Right lobe of liver (tissue), 6 donors: Measurements from ENCODE around the gene TPM4. TPM values are rescaled to one million over a fixed set of nuclear protein-coding genes. Genes with fewer than 3 reads are reported as not detected.

Experiments
- ATAC-seq, 4 donors: fragments of 200-7000 bp; cut with Tn5 transposase; one replicate each; pipeline ENCODE4 v1.9.1; 2020; ENCODE audit warnings: mild to moderate bottlenecking in 4 of 4, moderate library complexity in 4 of 4
- DNase-seq, 3 donors: peaks; one replicate each; pipeline ENCODE4 v3.0.0-alpha.2; 2020
- H3K27ac ChIP-seq, 3 donors: fragments of 200-600 bp; one replicate each; pipeline ENCODE4 v1.8.0; 2022
- H3K27me3 ChIP-seq, 2 donors: fragments of 200-600 bp; one replicate each; pipeline ENCODE4 v1.8.0; 2022
- H3K36me3 ChIP-seq, 4 donors: fragments of 200-600 bp; sonication (generic) in 1 of 4; one replicate each; pipeline versions ENCODE4 v1.5.1 to v1.8.0; 2017 to 2022; ENCODE audit warnings: control low read depth in 1 of 4
- H3K4me1 ChIP-seq, 4 donors: fragments of 200-600 bp; sonication (generic) in 1 of 4; one replicate each; pipeline versions ENCODE4 v1.5.1 to v1.8.0; 2017 to 2022; ENCODE audit warnings: control low read depth in 1 of 4
- H3K4me3 ChIP-seq, 3 donors: fragments of 200-600 bp; one replicate each; pipeline ENCODE4 v1.8.0; 2022
- H3K9me3 ChIP-seq, 4 donors: fragments of 200-600 bp; sonication (generic) in 1 of 4; one replicate each; pipeline versions ENCODE4 v1.5.1 to v1.8.0; 2017 to 2022; ENCODE audit warnings: control low read depth in 1 of 4
- CTCF ChIP-seq, 4 donors: fragments of 200-600 bp in 3 of 4; fragments of 450-650 bp in 1 of 4; IDR thresholded peaks; one replicate each; pipeline versions ENCODE4 v1.5.1 to v1.8.0; 2016 to 2022; ENCODE audit warnings: antibody characterized with exemption in 4 of 4, mild to moderate bottlenecking in 2 of 4
- POLR2A ChIP-seq: fragments of 450-650 bp; IDR thresholded peaks from one replicate; pipeline ENCODE4 v1.6.1; 2017; ENCODE audit warnings: antibody characterized with exemption, mild to moderate bottlenecking
- WGBS: methylation state at CpG from one replicate; pipeline ENCODE4 v1.1.6; 2018; ENCODE audit warnings: low coverage, low lambda C conversion rate; ENCODE audit not compliant: insufficient coverage; ENCODE audit errors: missing lambda C conversion rate; 5-methylcytosine and 5-hydroxymethylcytosine counted together
- intact Hi-C, 2 donors: fragments of 100-400 bp; cut with DNase I; formaldehyde crosslinking; loops; one replicate each; pipeline versions ENCODE4 v1.11.2 to v1.14.1; 2022
- total RNA-seq, 6 experiments: library from RNA; depleted of rRNA in 2 of 6; stranded (reverse); fragments of >200 nt in 2 of 6; fragmentation: NEBNext Ultra II Directional in 3 of 6; extraction: Animal tissue kit (Norgen Biotek cat#: 25700) in 3 of 6; gene quantifications; one replicate each; pipeline versions ENCODE4 v1.1.0 to v1.2.4, GENCODE V29; 2016 to 2023
- donor health status: DM: no; HTN: yes; CAD: no.
- donor health status: DM: no; HTN: no; CAD: no.
- donor health status: DM: no; HTN: no; CAD: no.
- donor health status: DM: no; HTN: yes; CAD: no.
- donor health status: DM: no; HTN: yes; CAD: no.

Gene TPM4
- total RNA-seq, 6 experiments from 2014 or later: 13.7 to 90.2 (median 45.6) TPM

- DNase-seq (no peak), ATAC-seq (no peak)
- WGBS: 35% methylated on average over 5 of the region's 5 CpGs
- Histone ChIP-seq H3K4me1 (no peaks in the 10 kb centered on the region), H3K27me3 (no peaks in the 10 kb centered on the region), H3K9me3 (peaks cover 0 to 9% (median 0%) of the 10 kb centered on the region in 4 donors), H3K36me3 (no peaks in the 10 kb centered on the region), H3K27ac (no peak overlapping the region), H3K4me3 (no peak overlapping the region)
- no peak for TF ChIP-seq CTCF (IDR thresholded peaks at IDR 0.05)
- TF ChIP-seq POLR2A: no peak
- intact Hi-C loops: no loop called here
Measured at GRCh38 chr19:16057062-16057461, 19.2 kb upstream of the TPM4 start.

GRCh38 chr19:16060294-16060693 lies 16.0 kb upstream of the TPM4 start:
- Histone ChIP-seq H3K27ac (no peak overlapping the region), H3K27me3 (no peaks in the 10 kb centered on the region), H3K36me3 (no peaks in the 10 kb centered on the region), H3K4me1 (no peaks in the 10 kb centered on the region), H3K9me3 (peaks cover 0 to 8% (median 0%) of the 10 kb centered on the region in 4 donors), H3K4me3 (no peak overlapping the region)
- WGBS: 28% methylated on average over 2 of the region's 2 CpGs
- DNase-seq (no peak), ATAC-seq (no peak)
- TF ChIP-seq POLR2A (no peak), CTCF (IDR thresholded peaks at IDR 0.05) (no peak)
- intact Hi-C loops: no loop called here

GRCh38 chr19:16061943-16062342 lies 14.4 kb upstream of the TPM4 start:
- Histone ChIP-seq H3K9me3 (peaks cover 0 to 2% (median 0%) of the 10 kb centered on the region in 4 donors), H3K4me3 (no peak overlapping the region), H3K4me1 (no peaks in the 10 kb centered on the region), H3K27ac (no peak overlapping the region), H3K27me3 (no peaks in the 10 kb centered on the region), H3K36me3 (no peaks in the 10 kb centered on the region)
- TF ChIP-seq POLR2A (no peak), CTCF (IDR thresholded peaks at IDR 0.05) (no peak)
- DNase-seq: no peak
- WGBS: 63% methylated on average over 4 of the region's 4 CpGs
- ATAC-seq: no peak
- intact Hi-C loops: no loop called here

- no peak for TF ChIP-seq POLR2A
- TF ChIP-seq CTCF (IDR thresholded peaks at IDR 0.05): peak; percentile 80 to 90 (median 83)
- intact Hi-C loops: no loop called here
- peak; percentile 58 to 76 (median 66) for ATAC-seq
- no peak for DNase-seq
- H3K4me1 ChIP-seq: no peaks in the 10 kb centered on the region
- 78% methylated on average over 1 of the region's 2 CpGs for WGBS
- no peak overlapping the region for H3K4me3 ChIP-seq
- no peaks in the 10 kb centered on the region for H3K27me3 ChIP-seq
- no peaks in the 10 kb centered on the region for H3K9me3 ChIP-seq
- no peak overlapping the region for H3K27ac ChIP-seq
- no peaks in the 10 kb centered on the region for H3K36me3 ChIP-seq
Measured at GRCh38 chr19:16062789-16063188, 13.5 kb upstream of the TPM4 start.
